GM21526 (cell line): ENCODE results near the gene RNASE11.
"Not testable (repeated sequence)": the region's sequence is repeated elsewhere in the genome, so short reads cannot be mapped to it uniquely, and the experiment has no call there.

Experiments used
- ATAC-seq: cut with Tn5 transposase; IDR thresholded peaks from one replicate; pipeline ENCODE4 v1.9.1; 2021; ENCODE audit warnings: moderate library complexity; ENCODE audit not compliant: unreplicated experiment, low FRiP score

The RNASE11 gene

GRCh38 chr14:20614038-20614840 lies 26.4 kb upstream of the RNASE11 start:
- no peak for ATAC-seq

GRCh38 chr14:20613094-20614037 lies 25.6 kb upstream of the RNASE11 start:
- ATAC-seq, result peak; percentile 61

GRCh38 chr14:20612403-20612802 lies 24.6 kb upstream of the RNASE11 start:
- no peak for ATAC-seq

- ATAC-seq, result no peak
These were observed 23.5 kb upstream of the RNASE11 start for GRCh38 chr14:20611277-20611676.

- no peak for ATAC-seq
These were observed 22.4 kb upstream of the RNASE11 start for GRCh38 chr14:20610002-20610765.

- no peak for ATAC-seq
These were observed 21.6 kb upstream of the RNASE11 start for GRCh38 chr14:20609215-20610001.

- no peak for ATAC-seq
These were observed 20.7 kb upstream of the RNASE11 start for GRCh38 chr14:20608383-20609110.

- ATAC-seq, result no peak
These were observed 19.8 kb upstream of the RNASE11 start for GRCh38 chr14:20607617-20608016.

- no peak for ATAC-seq
These were observed 19.1 kb upstream of the RNASE11 start for GRCh38 chr14:20606902-20607242.

GRCh38 chr14:20606190-20606901 lies 18.5 kb upstream of the RNASE11 start:
- ATAC-seq, result no peak

- ATAC-seq, result no peak
These were observed 16.3 kb upstream of the RNASE11 start for GRCh38 chr14:20603813-20604690.

- ATAC-seq, result no peak
These were observed 14.8 kb upstream of the RNASE11 start for GRCh38 chr14:20602583-20602982.

GRCh38 chr14:20601522-20601921 lies 13.7 kb upstream of the RNASE11 start:
- no peak for ATAC-seq

- ATAC-seq, result no peak
These were observed 9.3 kb upstream of the RNASE11 start for GRCh38 chr14:20597108-20597507.

- ATAC-seq, result not testable (repeated sequence)
These were observed 7.9 kb upstream of the RNASE11 start for GRCh38 chr14:20595726-20596125.

- no peak for ATAC-seq
These were observed 4.8 kb upstream of the RNASE11 start for GRCh38 chr14:20592574-20592973.

- ATAC-seq, result no peak
These were observed 3.4 kb upstream of the RNASE11 start, which contains the start of gene RNASE12 for GRCh38 chr14:20591235-20591634. TSS of gene RNASE12 (minus strand) at chr14:20591376. CDS start at chr14:20590723, 653 bp downstream.

GRCh38 chr14:20583908-20584307 lies 3.9 kb downstream of the RNASE11 start:
- no peak for ATAC-seq
